Smooth muscle cell (in vitro differentiated cells): ENCODE data around the gene ALKBH5. TPM values are rescaled to one million over a fixed set of nuclear protein-coding genes. Genes with fewer than 3 reads are reported as not detected.

Experiments
- DNase-seq: peaks from one replicate; lab custom pipeline; 2025; ENCODE audit not compliant: unreplicated experiment; lab: John Stamatoyannopoulos, UW
- H2AFZ ChIP-seq: fragments of 200-600 bp; sonication (generic); 2 replicates; pipeline ENCODE4 v1.6.0; 2016; ENCODE audit warnings: antibody characterized with exemption, low read depth, mild to moderate bottlenecking
- H3F3A ChIP-seq: fragments of 200-600 bp; sonication (generic); 2 replicates; pipeline ENCODE4 v1.6.0; 2017; ENCODE audit warnings: antibody characterized with exemption, low read depth
- H3K27ac ChIP-seq: fragments of 200-600 bp; sonication (generic); 2 replicates; pipeline ENCODE4 v1.5.1; 2016; ENCODE audit warnings: low read depth, mild to moderate bottlenecking
- H3K27me3 ChIP-seq: fragments of 200-600 bp; sonication (generic); 2 replicates; pipeline ENCODE4 v1.6.1; 2016; ENCODE audit warnings: low read depth, mild to moderate bottlenecking
- H3K36me3 ChIP-seq: fragments of 200-600 bp; sonication (generic); 2 replicates; pipeline ENCODE4 v1.5.1; 2016; ENCODE audit warnings: low read depth
- H3K4me1 ChIP-seq: fragments of 200-600 bp; sonication (generic); 2 replicates; pipeline ENCODE4 v1.5.1; 2016; ENCODE audit warnings: low read depth
- H3K4me2 ChIP-seq: fragments of 200-600 bp; sonication (generic); 2 replicates; pipeline ENCODE4 v1.6.0; 2016; ENCODE audit warnings: mild to moderate bottlenecking
- H3K4me3 ChIP-seq: fragments of 200-600 bp; sonication (generic); 2 replicates; pipeline ENCODE4 v1.5.1; 2016; ENCODE audit warnings: mild to moderate bottlenecking
- H3K79me2 ChIP-seq: fragments of 200-600 bp; sonication (generic); 2 replicates; pipeline ENCODE4 v1.6.0; 2016; ENCODE audit warnings: low read depth, mild to moderate bottlenecking
- H3K9ac ChIP-seq: fragments of 200-600 bp; sonication (generic); 2 replicates; pipeline ENCODE4 v1.6.0; 2016; ENCODE audit warnings: low read depth
- H3K9me3 ChIP-seq: fragments of 200-600 bp; sonication (generic); replicated peaks from 2 replicates; pipeline ENCODE4 v1.5.1; 2016; ENCODE audit warnings: low read depth
- H4K20me1 ChIP-seq: fragments of 200-600 bp; sonication (generic); 2 replicates; pipeline ENCODE4 v1.6.0; 2016; ENCODE audit warnings: low read depth
- CTCF ChIP-seq: fragments of 200-600 bp; sonication (generic); IDR thresholded peaks from 2 replicates; pipeline ENCODE4 v1.5.1; 2017; ENCODE audit warnings: borderline replicate concordance, mild to moderate bottlenecking, antibody characterized with exemption; ENCODE audit not compliant: insufficient read depth, poor library complexity, severe bottlenecking
- whole genome bisulfite sequencing: methylation state at CpG from one replicate; pipeline ENCODE4 v1.1.7; 2016; ENCODE audit warnings: low lambda C conversion rate; 5-methylcytosine and 5-hydroxymethylcytosine counted together
- polyA plus RNA-seq: library from polyadenylated mRNA; unstranded; fragments of >200 nt; fragmentation: Nextera tagmentation; extraction: Ambion mirVana; gene quantifications from 2 replicates; pipeline ENCODE4 v1.2.1, GENCODE V29; 2016
- total RNA-seq: library from RNA; depleted of rRNA; stranded (reverse); fragments of >200 nt; gene quantifications from 2 replicates; pipeline ENCODE4 v1.2.3, GENCODE V29; 2014

ALKBH5 gene
- total and polyA plus RNA-seq, 2 experiments from 2014 or later = 93.1 to 119 TPM

- no peak overlapping the region for H3K4me3 ChIP-seq
- H2AFZ ChIP-seq = no peak overlapping the region
- peaks cover 98% of the 10 kb centered on the region for H3K79me2 ChIP-seq
- peaks cover 100% of the 10 kb centered on the region for H4K20me1 ChIP-seq
- no peak for TF ChIP-seq CTCF
- peak overlapping the region; percentile 10 for H3K27ac ChIP-seq
- H3K4me1 ChIP-seq = no peaks in the 10 kb centered on the region
- no peaks in the 10 kb centered on the region for H3K27me3 ChIP-seq
- DNase-seq = no peak
- no peaks in the 10 kb centered on the region for H3F3A ChIP-seq
- peaks cover 7% of the 10 kb centered on the region for H3K36me3 ChIP-seq
- WGBS = 78% methylated on average over 4 of the region's 4 CpGs
- no peak overlapping the region for H3K9ac ChIP-seq
- no peaks in the 10 kb centered on the region for H3K9me3 ChIP-seq
- no peak overlapping the region for H3K4me2 ChIP-seq
Observed at GRCh38 chr17:18194804-18195203, 11.2 kb downstream of the ALKBH5 start.

GRCh38 chr17:18195246-18195645 is 11.6 kb downstream of the ALKBH5 start:
- peaks cover 100% of the 10 kb centered on the region for H4K20me1 ChIP-seq
- H3K36me3 ChIP-seq = peaks cover 7% of the 10 kb centered on the region
- no peaks in the 10 kb centered on the region for H3K4me1 ChIP-seq
- no peaks in the 10 kb centered on the region for H3F3A ChIP-seq
- no peaks in the 10 kb centered on the region for H3K9me3 ChIP-seq
- no peak overlapping the region for H3K9ac ChIP-seq
- no peak overlapping the region for H2AFZ ChIP-seq
- WGBS = 97% methylated on average over 5 of the region's 5 CpGs
- H3K79me2 ChIP-seq = peaks cover 98% of the 10 kb centered on the region
- H3K4me2 ChIP-seq = no peak overlapping the region
- no peak overlapping the region for H3K27ac ChIP-seq
- no peak overlapping the region for H3K4me3 ChIP-seq
- H3K27me3 ChIP-seq = no peaks in the 10 kb centered on the region
- no peak for TF ChIP-seq CTCF
- no peak for DNase-seq

GRCh38 chr17:18197535-18198194 is 14.0 kb downstream of the ALKBH5 start:
- Histone ChIP-seq H3K36me3 (peaks cover 7% of the 10 kb centered on the region), H3K27me3 (no peaks in the 10 kb centered on the region), H3K9ac (no peak overlapping the region), H3K4me3 (no peak overlapping the region), H3F3A (no peaks in the 10 kb centered on the region), H3K4me2 (no peak overlapping the region), H3K27ac (no peak overlapping the region), H2AFZ (no peak overlapping the region), H3K9me3 (no peaks in the 10 kb centered on the region), H3K4me1 (no peaks in the 10 kb centered on the region), H3K79me2 (peaks cover 96% of the 10 kb centered on the region), H4K20me1 (peaks cover 100% of the 10 kb centered on the region)
- TF ChIP-seq CTCF = no peak
- WGBS = 97% methylated on average over 3 of the region's 3 CpGs
- DNase-seq = no peak

GRCh38 chr17:18198530-18198929 is 14.9 kb downstream of the ALKBH5 start:
- no peak for TF ChIP-seq CTCF
- WGBS = 94% methylated on average over 4 of the region's 4 CpGs
- no peaks in the 10 kb centered on the region for H3K4me1 ChIP-seq
- DNase-seq = no peak
- no peaks in the 10 kb centered on the region for H3F3A ChIP-seq
- H3K79me2 ChIP-seq = peaks cover 92% of the 10 kb centered on the region
- H3K9ac ChIP-seq = no peak overlapping the region
- H3K9me3 ChIP-seq = no peaks in the 10 kb centered on the region
- peaks cover 7% of the 10 kb centered on the region for H3K36me3 ChIP-seq
- H3K27me3 ChIP-seq = no peaks in the 10 kb centered on the region
- H4K20me1 ChIP-seq = peaks cover 100% of the 10 kb centered on the region
- no peak overlapping the region for H3K4me3 ChIP-seq
- no peak overlapping the region for H3K27ac ChIP-seq
- no peak overlapping the region for H2AFZ ChIP-seq
- H3K4me2 ChIP-seq = no peak overlapping the region
